HG03097 (cell line): ENCODE data around the gene PRR5L.

ENCODE experiments used
- ATAC-seq: cut with Tn5 transposase; IDR thresholded peaks from one replicate; pipeline ENCODE4 v1.9.1; 2021; ENCODE audit not compliant: unreplicated experiment, low FRiP score

The PRR5L gene

GRCh38 chr11:36354221-36355003, 58.3 kb downstream of the PRR5L start:
- ATAC-seq = peak; percentile 82

- no peak for ATAC-seq
Observed at GRCh38 chr11:36356201-36356600, 60.1 kb downstream of the PRR5L start.

- no peak for ATAC-seq
Observed at GRCh38 chr11:36357831-36358230, 61.7 kb downstream of the PRR5L start.

GRCh38 chr11:36358436-36358835, 62.3 kb downstream of the PRR5L start:
- no peak for ATAC-seq

- ATAC-seq = no peak
Observed at GRCh38 chr11:36360318-36360717, 64.2 kb downstream of the PRR5L start.

- ATAC-seq = no peak
Observed at GRCh38 chr11:36360826-36361415, 64.8 kb downstream of the PRR5L start.

- no peak for ATAC-seq
Observed at GRCh38 chr11:36361472-36361871, 65.4 kb downstream of the PRR5L start.

GRCh38 chr11:36361901-36362391, 65.9 kb downstream of the PRR5L start:
- ATAC-seq = no peak

- ATAC-seq = no peak
Observed at GRCh38 chr11:36362902-36363301, 66.8 kb downstream of the PRR5L start.

- peak; percentile 48 for ATAC-seq
Observed at GRCh38 chr11:36363361-36364268, 67.5 kb downstream of the PRR5L start.

GRCh38 chr11:36364551-36365325, 68.7 kb downstream of the PRR5L start:
- ATAC-seq = no peak

GRCh38 chr11:36365907-36366306, 69.8 kb downstream of the PRR5L start:
- ATAC-seq = no peak

GRCh38 chr11:36367806-36368680, 72.0 kb downstream of the PRR5L start:
- ATAC-seq = no peak

GRCh38 chr11:36371181-36371580, 75.1 kb downstream of the PRR5L start:
- ATAC-seq = no peak

GRCh38 chr11:36371590-36371989, 75.5 kb downstream of the PRR5L start:
- ATAC-seq = no peak

GRCh38 chr11:36372101-36372771, 76.1 kb downstream of the PRR5L start:
- ATAC-seq = no peak

GRCh38 chr11:36373016-36374010, 77.2 kb downstream of the PRR5L start:
- no peak for ATAC-seq

- ATAC-seq = no peak
Observed at GRCh38 chr11:36374726-36375125, 78.6 kb downstream of the PRR5L start.
